CD4-positive, alpha-beta T cell (primary cell): ENCODE measurements around the gene CCDC175. TPM values are rescaled to one million over a fixed set of nuclear protein-coding genes. Genes with fewer than 3 reads are reported as not detected.

Experiments
- ATAC-seq: fragments of 200-7000 bp; cut with Tn5 transposase; one replicate; pipeline ENCODE4 v1.10.0; 2022; ENCODE audit warnings: mild to moderate bottlenecking; ENCODE audit not compliant: poor library complexity
- CTCF ChIA-PET: fragments of 350-600 bp; sonication (Branson Sonifier 250); formaldehyde crosslinking; loops from one replicate; lab custom pipeline; 2021; ENCODE audit warnings: antibody characterized with exemption, inconsistent platforms; lab: Charles Lee
- POLR2A ChIA-PET: fragments of 350-600 bp; sonication (Branson Sonifier 250); formaldehyde crosslinking; loops from one replicate; lab custom pipeline; 2021; ENCODE audit warnings: antibody characterized with exemption, inconsistent platforms; lab: Charles Lee
- DNase-seq, 14 experiments: peaks; one replicate each; pipeline ENCODE4 v3.0.0-alpha.2; 2013 to 2020; ENCODE audit warnings: mixed read lengths in 2 of 14
- H3K27ac ChIP-seq, 2 donors: one replicate each; pipeline versions ENCODE4 v1.5.1 to v1.7.0; 2013; ENCODE audit warnings: low read length in 2 of 2, low read depth in 1 of 2, mild to moderate bottlenecking in 1 of 2
- H3K27me3 ChIP-seq, 2 experiments: 1 replicate in 1 of 2; 2 replicates in 1 of 2; pipeline versions ENCODE4 v1.6.1 to v1.7.0; 2013; ENCODE audit warnings: low read length in 2 of 2, control low read depth in 1 of 2, mild to moderate bottlenecking in 1 of 2, moderate library complexity in 1 of 2; ENCODE audit not compliant: insufficient read depth in 2 of 2, control insufficient read depth in 1 of 2
- H3K36me3 ChIP-seq: one replicate; pipeline ENCODE4 v1.6.1; 2013; ENCODE audit warnings: low read length, control low read depth; ENCODE audit not compliant: insufficient read depth
- H3K4me1 ChIP-seq: one replicate; pipeline ENCODE4 v1.6.1; 2013; ENCODE audit warnings: low read length, control low read depth; ENCODE audit not compliant: insufficient read depth
- H3K4me3 ChIP-seq: one replicate; pipeline ENCODE4 v1.5.1; 2013; ENCODE audit warnings: mild to moderate bottlenecking, low read length, moderate library complexity
- H3K9me3 ChIP-seq, 2 experiments: 1 replicate in 1 of 2; 2 replicates in 1 of 2; pipeline versions ENCODE4 v1.6.1 to v1.7.0; 2013; ENCODE audit warnings: low read length in 2 of 2, mild to moderate bottlenecking in 2 of 2, control low read depth in 1 of 2, moderate library complexity in 1 of 2; ENCODE audit not compliant: control insufficient read depth in 1 of 2, insufficient read depth in 1 of 2
- H3K27ac Mint-ChIP-seq: one replicate; pipeline ENCODE4 v1.8.0; 2020; ENCODE audit warnings: mixed read lengths
- H3K27me3 Mint-ChIP-seq: one replicate; pipeline ENCODE4 v1.8.0; 2021; ENCODE audit warnings: mixed read lengths
- H3K36me3 Mint-ChIP-seq: one replicate; pipeline ENCODE4 v1.8.0; 2021; ENCODE audit warnings: low read depth, mixed read lengths
- H3K4me1 Mint-ChIP-seq: one replicate; pipeline ENCODE4 v1.8.0; 2021; ENCODE audit warnings: low read depth, mixed read lengths
- H3K4me3 Mint-ChIP-seq: one replicate; pipeline ENCODE4 v1.8.0; 2020; ENCODE audit warnings: mild to moderate bottlenecking, mixed read lengths
- H3K9me3 Mint-ChIP-seq: one replicate; pipeline ENCODE4 v1.8.0; 2020; ENCODE audit warnings: mixed read lengths
- intact Hi-C, 2 experiments: fragments of 100-400 bp; cut with DNase I in 1 of 2; cut with micrococcal nuclease in 1 of 2; formaldehyde crosslinking; loops; one replicate each; pipeline versions ENCODE4 v1.15.1 to v1.9.0; 2023 to 2025; cut with DNase I, micrococcal nuclease
- polyA plus RNA-seq, 2 donors: library from polyadenylated mRNA; unstranded; fragments of 120-200 nt; gene quantifications; one replicate each; pipeline ENCODE4 v1.2.1, GENCODE V29; 2013
- total RNA-seq, 174 experiments: library from RNA in 2 of 174; stranded (reverse) in 2 of 174; gene quantifications; one replicate each; pipeline ENCODE4 v1.2.3 and lab custom pipeline; 2021 to 2026
- TF ChIP-seq, protein P1 (sequence below): fragments of 200-600 bp; IDR thresholded peaks from one replicate; pipeline ENCODE4 v1.8.0; 2022; ENCODE audit warnings: antibody characterized with exemption, mild to moderate bottlenecking

Gene CCDC175
- total RNA-seq = not detected
- 0.04 TPM for polyA plus RNA-seq (2013, experiment 1 of 2)
- not detected for polyA plus RNA-seq (2013, experiment 2 of 2)
- 0 to 0.46 (median 0) reads per million in 172 experiments for total RNA-seq (lab: John Stamatoyannopoulos, UW)

- intact Hi-C loops = loop anchor here (1.0 to 5.0 kb wide), 2 partner anchors 69 to 449 kb away; no protein-coding TSS in a partner anchor
- POLR2A ChIA-PET = interaction anchor here (0.9 to 1.3 kb wide), 4 partner anchors 10 to 388 kb away, joined by 3 to 5 read pairs (median 3); partner anchors contain the start of genes DAAM1, JKAMP and L3HYPDH
- Mint-ChIP-seq H3K4me1 (peaks cover 6% of the 10 kb centered on the region), H3K27me3 (peaks cover 34% of the 10 kb centered on the region), H3K36me3 (no peaks in the 10 kb centered on the region), H3K27ac (no peak within 1 kb of the TSS), H3K4me3 (peak within 1 kb of the TSS; percentile 68), H3K9me3 (no peaks in the 10 kb centered on the region)
- peak; percentile 64 to 93 (median 78) for DNase-seq
- TF ChIP-seq, protein P1, sequence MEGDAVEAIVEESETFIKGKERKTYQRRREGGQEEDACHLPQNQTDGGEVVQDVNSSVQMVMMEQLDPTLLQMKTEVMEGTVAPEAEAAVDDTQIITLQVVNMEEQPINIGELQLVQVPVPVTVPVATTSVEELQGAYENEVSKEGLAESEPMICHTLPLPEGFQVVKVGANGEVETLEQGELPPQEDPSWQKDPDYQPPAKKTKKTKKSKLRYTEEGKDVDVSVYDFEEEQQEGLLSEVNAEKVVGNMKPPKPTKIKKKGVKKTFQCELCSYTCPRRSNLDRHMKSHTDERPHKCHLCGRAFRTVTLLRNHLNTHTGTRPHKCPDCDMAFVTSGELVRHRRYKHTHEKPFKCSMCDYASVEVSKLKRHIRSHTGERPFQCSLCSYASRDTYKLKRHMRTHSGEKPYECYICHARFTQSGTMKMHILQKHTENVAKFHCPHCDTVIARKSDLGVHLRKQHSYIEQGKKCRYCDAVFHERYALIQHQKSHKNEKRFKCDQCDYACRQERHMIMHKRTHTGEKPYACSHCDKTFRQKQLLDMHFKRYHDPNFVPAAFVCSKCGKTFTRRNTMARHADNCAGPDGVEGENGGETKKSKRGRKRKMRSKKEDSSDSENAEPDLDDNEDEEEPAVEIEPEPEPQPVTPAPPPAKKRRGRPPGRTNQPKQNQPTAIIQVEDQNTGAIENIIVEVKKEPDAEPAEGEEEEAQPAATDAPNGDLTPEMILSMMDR = peak; percentile 87
- Histone ChIP-seq H3K4me1 (peaks cover 9% of the 10 kb centered on the region), H3K27me3 (peaks cover 6 to 8% of the 10 kb centered on the region in 2 experiments), H3K36me3 (no peaks in the 10 kb centered on the region), H3K27ac (no peak within 1 kb of the TSS), H3K4me3 (peak within 1 kb of the TSS; percentile 62), H3K9me3 (peaks cover 0 to 4% of the 10 kb centered on the region in 2 experiments)
- CTCF ChIA-PET = interaction anchor here (0.7 to 2.2 kb wide), 15 partner anchors 8 to 1075 kb away, joined by 3 to 10 read pairs (median 4); partner anchors contain the start of genes JKAMP and L3HYPDH
- ATAC-seq = peak; percentile 98
Observed at GRCh38 chr14:59576332-59577294, at the start of gene CCDC175. Gene CCDC175, minus strand, starts transcription at chr14:59576812. Its CDS starts 37 bp downstream, at chr14:59576775.

DNA sequence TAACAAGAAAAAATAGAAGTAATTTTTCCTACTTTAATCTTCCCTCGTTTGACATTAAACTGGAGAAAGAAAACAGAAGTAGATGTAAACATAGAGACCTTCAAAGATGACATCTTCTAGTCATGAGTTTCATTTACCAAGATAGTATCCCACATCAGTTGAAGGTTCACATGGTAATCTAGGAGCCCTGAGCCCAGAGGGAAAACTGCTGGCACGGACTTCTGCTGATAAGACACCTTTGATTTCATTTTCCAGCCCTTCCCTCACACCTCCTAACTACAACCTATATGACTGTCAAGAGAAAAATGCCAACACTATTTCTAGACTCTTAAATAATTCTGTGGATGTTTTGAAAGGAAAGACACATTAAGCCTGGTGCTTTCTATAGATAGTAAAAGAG, 46.0 kb upstream of the CCDC175 start:
- Histone ChIP-seq H3K36me3 (no peaks in the 10 kb centered on the region), H3K4me1 (no peaks in the 10 kb centered on the region), H3K27ac (no peak overlapping the region), H3K4me3 (no peak overlapping the region), H3K9me3 (no peaks in the 10 kb centered on the region), H3K27me3 (peaks cover 0 to 7% of the 10 kb centered on the region in 2 experiments)
- Mint-ChIP-seq H3K27ac (no peak overlapping the region), H3K27me3 (peaks cover 30% of the 10 kb centered on the region), H3K4me1 (no peaks in the 10 kb centered on the region), H3K4me3 (no peak overlapping the region), H3K36me3 (no peaks in the 10 kb centered on the region), H3K9me3 (no peaks in the 10 kb centered on the region)
- no peak for DNase-seq
- ATAC-seq = no peak
- TF ChIP-seq, protein P1 = no peak
- ChIA-PET POLR2A (no interaction called here), CTCF (no interaction called here)
- intact Hi-C loops = no loop called here

- CTCF ChIA-PET = no interaction called here
Observed at GRCh38 chr14:59619061-59619460, 42.4 kb upstream of the CCDC175 start.

More at GRCh38 chr14:59619061-59619460, 42.4 kb upstream of the CCDC175 start:
- Histone ChIP-seq H3K9me3 (no peaks in the 10 kb centered on the region), H3K36me3 (no peaks in the 10 kb centered on the region), H3K4me3 (no peak overlapping the region), H3K27ac (no peak overlapping the region), H3K27me3 (no peaks in the 10 kb centered on the region), H3K4me1 (no peaks in the 10 kb centered on the region)
- Mint-ChIP-seq H3K4me1 (no peaks in the 10 kb centered on the region), H3K27me3 (peaks cover 16% of the 10 kb centered on the region), H3K27ac (no peak overlapping the region), H3K36me3 (no peaks in the 10 kb centered on the region), H3K4me3 (no peak overlapping the region), H3K9me3 (no peaks in the 10 kb centered on the region)
- POLR2A ChIA-PET = no interaction called here
- intact Hi-C loops = no loop called here
- DNase-seq (no peak), ATAC-seq (no peak)
- TF ChIP-seq, protein P1 = no peak
